ENCODE data around the gene BOLA1. TPM values are rescaled to one million over a fixed set of nuclear protein-coding genes. Genes with fewer than 3 reads are reported as not detected.
"Not testable (repeated sequence)": the region's sequence is repeated elsewhere in the genome, so short reads cannot be mapped to it uniquely, and the experiment has no call there.

The BOLA1 gene
- total and polyA plus RNA-seq, 5 donors: 13.0 to 40.2 (median 22.0) TPM

- H3K9me3 ChIP-seq (ENCODE audit: control insufficient read depth, low read length); ATAC-seq; H3K4me3 ChIP-seq (ENCODE audit: low read length); DNase-seq; H3K27me3 ChIP-seq (ENCODE audit: control insufficient read depth, insufficient read depth); H3K27ac ChIP-seq (ENCODE audit: low read length); H3K4me1 ChIP-seq (ENCODE audit: control insufficient read depth, insufficient read depth, low read length); intact Hi-C loops (cut with DNase I): not testable (repeated sequence)
- no CpG with 5 or more reads among the region's 4 CpGs for WGBS
These were observed 26.3 kb upstream of the BOLA1 start for GRCh38 chr1:149873060-149873459.

GRCh38 chr1:149877211-149877946 lies 22.0 kb upstream of the BOLA1 start:
- H3K9me3 ChIP-seq (ENCODE audit: control insufficient read depth, low read length): no peaks in the 10 kb centered on the region
- 90% methylated on average over 7 of the region's 7 CpGs for WGBS
- no peak for ATAC-seq
- H3K4me3 ChIP-seq (ENCODE audit: low read length): no peak overlapping the region
- DNase-seq: no peak
- intact Hi-C loops (cut with DNase I): no loop called here
- H3K27ac ChIP-seq (ENCODE audit: low read length): no peak overlapping the region
- H3K27me3 ChIP-seq (ENCODE audit: control insufficient read depth, insufficient read depth): no peaks in the 10 kb centered on the region
- no peaks in the 10 kb centered on the region for H3K4me1 ChIP-seq (ENCODE audit: control insufficient read depth, insufficient read depth, low read length)

GRCh38 chr1:149879556-149879955 lies 19.8 kb upstream of the BOLA1 start:
- no peak for DNase-seq
- no peak for ATAC-seq
- no peak overlapping the region for H3K4me3 ChIP-seq (ENCODE audit: low read length)
- 93% methylated on average over 1 of the region's 1 CpG for WGBS
- H3K27ac ChIP-seq (ENCODE audit: low read length): no peak overlapping the region
- no peaks in the 10 kb centered on the region for H3K4me1 ChIP-seq (ENCODE audit: control insufficient read depth, insufficient read depth, low read length)
- H3K9me3 ChIP-seq (ENCODE audit: control insufficient read depth, low read length): no peaks in the 10 kb centered on the region
- intact Hi-C loops (cut with DNase I): no loop called here
- H3K27me3 ChIP-seq (ENCODE audit: control insufficient read depth, insufficient read depth): no peaks in the 10 kb centered on the region

- Histone ChIP-seq H3K4me1 (ENCODE audit: control insufficient read depth, insufficient read depth, low read length) (no peaks in the 10 kb centered on the region), H3K4me3 (ENCODE audit: low read length) (no peak overlapping the region), H3K27ac (ENCODE audit: low read length) (no peak overlapping the region), H3K27me3 (ENCODE audit: control insufficient read depth, insufficient read depth) (no peaks in the 10 kb centered on the region), H3K9me3 (ENCODE audit: control insufficient read depth, low read length) (no peaks in the 10 kb centered on the region)
- intact Hi-C loops (cut with DNase I): no loop called here
- no peak for DNase-seq
- ATAC-seq: no peak
- WGBS: 89% methylated on average over 1 of the region's 1 CpG
These were observed 17.5 kb upstream of the BOLA1 start for GRCh38 chr1:149881876-149882275.

GRCh38 chr1:149883598-149884247 lies 15.6 kb upstream of the BOLA1 start:
- ATAC-seq (no peak), DNase-seq (no peak)
- no peaks in the 10 kb centered on the region for H3K27me3 ChIP-seq (ENCODE audit: control insufficient read depth, insufficient read depth)
- intact Hi-C loops (cut with DNase I): no loop called here
- 77% methylated on average over 3 of the region's 3 CpGs for WGBS
- H3K4me1 ChIP-seq (ENCODE audit: control insufficient read depth, insufficient read depth, low read length): peaks cover under 1% of the 10 kb centered on the region
- no peak overlapping the region for H3K27ac ChIP-seq (ENCODE audit: low read length)
- H3K9me3 ChIP-seq (ENCODE audit: control insufficient read depth, low read length): no peaks in the 10 kb centered on the region
- peak overlapping the region; percentile 95 for H3K4me3 ChIP-seq (ENCODE audit: low read length)

GRCh38 chr1:149884433-149885338 lies 14.7 kb upstream of the BOLA1 start:
- intact Hi-C loops (cut with DNase I): no loop called here
- peak overlapping the region; percentile 95 for H3K4me3 ChIP-seq (ENCODE audit: low read length)
- peak overlapping the region; percentile 99 for H3K27ac ChIP-seq (ENCODE audit: low read length)
- WGBS: 7% methylated on average over 9 of the region's 9 CpGs
- ATAC-seq (no peak), DNase-seq (no peak)
- no peaks in the 10 kb centered on the region for H3K27me3 ChIP-seq (ENCODE audit: control insufficient read depth, insufficient read depth)
- H3K9me3 ChIP-seq (ENCODE audit: control insufficient read depth, low read length): no peaks in the 10 kb centered on the region
- peaks cover 3% of the 10 kb centered on the region for H3K4me1 ChIP-seq (ENCODE audit: control insufficient read depth, insufficient read depth, low read length)

- peaks cover 3% of the 10 kb centered on the region for H3K4me1 ChIP-seq (ENCODE audit: control insufficient read depth, insufficient read depth, low read length)
- no peaks in the 10 kb centered on the region for H3K9me3 ChIP-seq (ENCODE audit: control insufficient read depth, low read length)
- intact Hi-C loops (cut with DNase I): no loop called here
- ATAC-seq: peak; percentile 77 to 78
- no peaks in the 10 kb centered on the region for H3K27me3 ChIP-seq (ENCODE audit: control insufficient read depth, insufficient read depth)
- H3K27ac ChIP-seq (ENCODE audit: low read length): peak overlapping the region; percentile 99
- peak; percentile 91 to 96 (median 95) for DNase-seq
- WGBS: under 1% methylated on average over 36 of the region's 36 CpGs
- peak overlapping the region; percentile 95 for H3K4me3 ChIP-seq (ENCODE audit: low read length)
These were observed 13.8 kb upstream of the BOLA1 start for GRCh38 chr1:149885339-149886120.

GRCh38 chr1:149886121-149886395 lies 13.3 kb upstream of the BOLA1 start:
- under 1% methylated on average over 19 of the region's 19 CpGs for WGBS
- Histone ChIP-seq H3K27ac (ENCODE audit: low read length) (peak overlapping the region; percentile 99), H3K4me3 (ENCODE audit: low read length) (peak overlapping the region; percentile 95)
- H3K9me3 ChIP-seq (ENCODE audit: control insufficient read depth, low read length); intact Hi-C loops (cut with DNase I); H3K4me1 ChIP-seq (ENCODE audit: control insufficient read depth, insufficient read depth, low read length); H3K27me3 ChIP-seq (ENCODE audit: control insufficient read depth, insufficient read depth): not testable (repeated sequence)
- DNase-seq (peak in 1 of 3 donors; percentile 71), ATAC-seq (peak in 1 of 2 donors; percentile 1)

GRCh38 chr1:149886396-149887195 lies 12.8 kb upstream of the BOLA1 start:
- intact Hi-C loops (cut with DNase I): no loop called here
- ATAC-seq (peak; percentile 89 to 91), DNase-seq (peak; percentile 83 to 89 (median 88))
- H3K27ac ChIP-seq (ENCODE audit: low read length): peak overlapping the region; percentile 99
- no peaks in the 10 kb centered on the region for H3K9me3 ChIP-seq (ENCODE audit: control insufficient read depth, low read length)
- no peaks in the 10 kb centered on the region for H3K27me3 ChIP-seq (ENCODE audit: control insufficient read depth, insufficient read depth)
- peak overlapping the region; percentile 95 for H3K4me3 ChIP-seq (ENCODE audit: low read length)
- WGBS: under 1% methylated on average over 62 of the region's 62 CpGs
- H3K4me1 ChIP-seq (ENCODE audit: control insufficient read depth, insufficient read depth, low read length): peaks cover 3% of the 10 kb centered on the region

- H3K27me3 ChIP-seq (ENCODE audit: control insufficient read depth, insufficient read depth); DNase-seq; intact Hi-C loops (cut with DNase I); H3K4me1 ChIP-seq (ENCODE audit: control insufficient read depth, insufficient read depth, low read length); H3K9me3 ChIP-seq (ENCODE audit: control insufficient read depth, low read length); ATAC-seq: not testable (repeated sequence)
- Histone ChIP-seq H3K27ac (ENCODE audit: low read length) (peak overlapping the region; percentile 90), H3K4me3 (ENCODE audit: low read length) (peak overlapping the region; percentile 46)
- 1% methylated on average over 13 of the region's 13 CpGs for WGBS
These were observed 12.2 kb upstream of the BOLA1 start for GRCh38 chr1:149887196-149887455.

Data from right cardiac atrium (tissue), 5 donors.